ENCODE data around the gene SYT7. TPM values are rescaled to one million over a fixed set of nuclear protein-coding genes. Genes with fewer than 3 reads are reported as not detected.

SYT7 gene
- total and polyA plus RNA-seq, 4 donors: 2.1 to 114 (median 30.8) TPM

- no peak overlapping the region for H3K4me3 ChIP-seq (ENCODE audit: low read depth in 1 of 3, low read length in 3 of 3)
- H3K27ac ChIP-seq (ENCODE audit: low read depth in 1 of 2, low read length in 2 of 2): no peak overlapping the region
- no peaks in the 10 kb centered on the region for H3K27me3 ChIP-seq (ENCODE audit: control insufficient read depth in 4 of 4, insufficient read depth in 4 of 4, low read length in 3 of 4)
- TF ChIP-seq FOXA1 (IDR thresholded peaks at IDR 0.05) (no peak), SP1 (IDR thresholded peaks at IDR 0.05) (no peak), GABPA (IDR thresholded peaks at IDR 0.05 in 1 of 2, conservative IDR thresholded peaks at IDR 0.05 in 1 of 2) (no peak), REST (IDR thresholded peaks at IDR 0.05) (no peak), NR2F2 (IDR thresholded peaks at IDR 0.05) (no peak), RXRA (IDR thresholded peaks at IDR 0.05) (no peak), HNF4G (IDR thresholded peaks at IDR 0.05) (no peak), JUND (IDR thresholded peaks at IDR 0.05) (no peak), YY1 (IDR thresholded peaks at IDR 0.05) (no peak), EGR1 (IDR thresholded peaks at IDR 0.05; ENCODE audit: low read depth in 2 of 2) (no peak)
- H3K9me3 ChIP-seq (ENCODE audit: control insufficient read depth in 4 of 4, low read length in 3 of 4): no peaks in the 10 kb centered on the region
- WGBS: 92% methylated on average over 9 of the region's 9 CpGs
- peaks cover under 1 to 8% (median 1%) of the 10 kb centered on the region in 4 donors for H3K4me1 ChIP-seq (ENCODE audit: control insufficient read depth in 4 of 4, insufficient read depth in 4 of 4, low read length in 3 of 4)
- no peak for DNase-seq (ENCODE audit: low spot score)
- no peaks in the 10 kb centered on the region for H3K36me3 ChIP-seq (ENCODE audit: control insufficient read depth in 4 of 4, insufficient read depth in 3 of 4, low read depth in 1 of 4, low read length in 3 of 4)
- H3K9ac ChIP-seq (ENCODE audit: low read depth in 1 of 2, low read length in 2 of 2): no peak overlapping the region
Measured at GRCh38 chr11:61538636-61538961, 42.3 kb downstream of the SYT7 start.

GRCh38 chr11:61537326-61537725 lies 43.5 kb downstream of the SYT7 start:
- Histone ChIP-seq H3K27me3 (ENCODE audit: control insufficient read depth in 4 of 4, insufficient read depth in 4 of 4, low read length in 3 of 4) (no peaks in the 10 kb centered on the region), H3K9ac (ENCODE audit: low read depth in 1 of 2, low read length in 2 of 2) (no peak overlapping the region), H3K4me1 (ENCODE audit: control insufficient read depth in 4 of 4, insufficient read depth in 4 of 4, low read length in 3 of 4) (peaks cover 2 to 17% (median 9%) of the 10 kb centered on the region in 4 donors), H3K27ac (ENCODE audit: low read depth in 1 of 2, low read length in 2 of 2) (no peak overlapping the region), H3K4me3 (ENCODE audit: low read depth in 1 of 3, low read length in 3 of 3) (no peak overlapping the region), H3K9me3 (ENCODE audit: control insufficient read depth in 4 of 4, low read length in 3 of 4) (no peaks in the 10 kb centered on the region), H3K36me3 (ENCODE audit: control insufficient read depth in 4 of 4, insufficient read depth in 3 of 4, low read depth in 1 of 4, low read length in 3 of 4) (no peaks in the 10 kb centered on the region)
- WGBS: 96% methylated on average over 8 of the region's 8 CpGs
- TF ChIP-seq MAX (IDR thresholded peaks at IDR 0.05) (no peak), HNF4A (conservative IDR thresholded peaks at IDR 0.05) (no peak)
- DNase-seq (ENCODE audit: low spot score): no peak

GRCh38 chr11:61536676-61537270 lies 44.1 kb downstream of the SYT7 start:
- Histone ChIP-seq H3K4me1 (ENCODE audit: control insufficient read depth in 4 of 4, insufficient read depth in 4 of 4, low read length in 3 of 4) (peaks cover 2 to 23% (median 14%) of the 10 kb centered on the region in 4 donors), H3K27ac (ENCODE audit: low read depth in 1 of 2, low read length in 2 of 2) (no peak overlapping the region), H3K9ac (ENCODE audit: low read depth in 1 of 2, low read length in 2 of 2) (no peak overlapping the region), H3K9me3 (ENCODE audit: control insufficient read depth in 4 of 4, low read length in 3 of 4) (no peaks in the 10 kb centered on the region), H3K27me3 (ENCODE audit: control insufficient read depth in 4 of 4, insufficient read depth in 4 of 4, low read length in 3 of 4) (no peaks in the 10 kb centered on the region), H3K4me3 (ENCODE audit: low read depth in 1 of 3, low read length in 3 of 3) (no peak overlapping the region), H3K36me3 (ENCODE audit: control insufficient read depth in 4 of 4, insufficient read depth in 3 of 4, low read depth in 1 of 4, low read length in 3 of 4) (no peaks in the 10 kb centered on the region)
- TF ChIP-seq EGR1 (IDR thresholded peaks at IDR 0.05; ENCODE audit: low read depth in 2 of 2) (no peak), ZBTB33 (IDR thresholded peaks at IDR 0.05) (no peak), ATF3 (IDR thresholded peaks at IDR 0.05) (no peak), FOXA2 (IDR thresholded peaks at IDR 0.05) (no peak), REST (IDR thresholded peaks at IDR 0.05) (no peak), GABPA (IDR thresholded peaks at IDR 0.05 in 1 of 2, conservative IDR thresholded peaks at IDR 0.05 in 1 of 2) (no peak), RAD21 (IDR thresholded peaks at IDR 0.05) (no peak), HNF4G (IDR thresholded peaks at IDR 0.05) (no peak)
- 93% methylated on average over 2 of the region's 2 CpGs for WGBS
- DNase-seq (ENCODE audit: low spot score): no peak

All from liver (tissue), 9 donors.